T follicular helper cell (primary cell): Measurements from ENCODE around the gene NECTIN1.

Experiments used
- DNase-seq: peaks from one replicate; pipeline ENCODE4 v3.0.0-alpha.2; 2020; ENCODE audit warnings: low read depth

Gene NECTIN1

DNA sequence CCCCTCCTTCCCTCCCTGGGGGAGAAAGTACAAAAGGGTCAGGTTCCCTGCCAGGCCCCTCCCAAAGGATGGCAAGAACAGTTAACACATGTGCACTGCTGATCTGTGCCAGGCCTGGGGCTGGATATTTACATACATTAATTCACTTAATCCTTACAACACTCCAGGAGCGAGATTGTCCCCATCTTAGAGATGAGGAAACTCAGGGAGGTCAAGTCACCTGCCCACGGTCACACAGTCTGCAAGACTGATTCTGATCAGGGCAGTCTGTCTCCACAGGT is 36.5 kb downstream of the NECTIN1 start:
- no peak for DNase-seq

DNA sequence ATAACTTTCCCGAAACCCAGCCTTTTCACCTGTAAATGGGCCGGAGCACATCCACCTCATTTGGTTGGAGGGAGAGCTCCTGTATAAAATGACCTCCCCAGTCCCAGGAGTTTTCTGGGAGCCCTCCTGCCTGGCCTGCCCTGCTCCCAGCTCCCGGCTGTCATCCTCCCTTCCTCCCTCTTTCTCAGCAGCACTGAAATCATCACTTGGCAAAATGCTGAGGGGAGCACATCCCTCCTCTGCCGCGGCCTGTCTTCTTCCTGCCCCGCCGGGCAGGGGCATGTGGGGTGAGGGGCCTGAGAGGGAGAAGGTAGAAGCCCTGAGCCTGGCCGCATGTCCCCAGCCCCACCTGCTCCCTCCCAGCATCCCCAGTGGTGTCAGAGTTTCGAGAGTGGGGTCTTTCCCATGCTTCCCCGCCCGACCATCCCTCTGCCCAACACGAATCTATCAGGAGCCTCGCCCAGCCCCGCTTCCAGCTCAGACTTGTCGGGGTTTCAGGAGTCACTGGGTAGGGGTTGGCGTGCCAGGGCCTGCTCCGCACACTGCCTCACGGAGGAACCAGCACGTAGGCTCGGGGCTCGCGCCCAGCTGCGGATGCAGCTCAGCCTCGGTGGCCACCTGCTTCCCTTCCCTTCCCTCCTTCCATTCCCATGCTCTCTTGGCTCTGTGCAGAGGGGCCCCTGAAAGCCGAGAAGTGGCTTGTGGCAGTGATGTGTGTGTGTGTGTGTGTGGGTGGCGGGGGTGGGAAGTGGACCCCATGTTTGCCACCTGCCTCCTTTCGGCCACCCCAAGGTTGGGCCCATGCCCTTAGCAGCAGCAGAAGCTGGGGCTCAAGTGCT is 37.1 kb downstream of the NECTIN1 start:
- DNase-seq = no peak

DNA sequence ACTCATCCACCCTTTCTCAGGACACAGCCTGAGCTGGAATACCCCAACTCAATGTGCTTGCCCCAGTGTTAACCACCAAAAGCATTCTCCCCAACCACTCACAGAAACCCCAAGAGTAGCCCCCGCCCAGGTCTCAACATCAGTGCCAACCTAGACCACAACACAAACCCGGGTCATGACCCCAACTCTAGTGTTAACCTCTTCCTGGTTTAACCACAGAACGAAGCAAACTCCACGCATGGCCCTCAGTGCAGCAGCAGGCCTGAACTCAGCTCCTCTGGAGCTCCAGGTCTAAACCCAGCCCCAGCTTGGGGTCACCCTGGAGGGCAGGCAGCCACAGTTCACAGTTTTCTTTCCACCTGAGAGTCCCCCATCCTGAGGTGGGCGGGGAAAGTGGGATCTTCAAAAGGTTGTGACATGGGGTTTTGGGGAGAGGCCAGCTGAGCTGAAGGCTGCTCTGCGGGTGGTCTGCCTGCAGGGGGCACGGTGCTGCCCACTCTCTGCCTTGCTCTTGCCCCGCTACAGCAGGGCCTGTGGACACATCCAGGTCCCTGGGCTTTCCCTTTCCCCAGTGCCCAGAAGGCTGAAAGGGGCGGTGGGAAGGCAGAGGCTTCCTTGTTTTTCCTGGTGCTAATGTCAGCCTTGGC is 37.9 kb downstream of the NECTIN1 start:
- no peak for DNase-seq

DNA sequence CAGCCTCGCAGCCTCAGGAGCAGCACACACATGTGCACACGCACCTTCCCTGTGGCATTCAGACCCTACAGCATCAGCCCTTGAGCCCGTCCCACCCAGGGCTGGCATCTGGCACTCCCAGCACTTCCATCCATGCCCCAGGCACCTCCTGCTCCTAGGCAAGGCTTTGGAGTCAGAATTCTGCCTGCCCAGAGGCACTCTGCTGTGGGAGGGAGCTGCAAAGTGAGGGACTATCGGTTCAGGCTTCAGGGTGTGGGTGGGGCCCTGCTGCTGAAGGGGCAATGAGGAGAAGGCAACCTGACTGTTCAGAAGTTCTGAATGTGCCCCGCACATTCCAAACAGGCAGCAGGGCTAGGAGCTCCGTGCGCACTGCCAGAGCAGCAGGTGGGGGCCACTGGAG is 39.7 kb downstream of the NECTIN1 start:
- DNase-seq = no peak

DNA sequence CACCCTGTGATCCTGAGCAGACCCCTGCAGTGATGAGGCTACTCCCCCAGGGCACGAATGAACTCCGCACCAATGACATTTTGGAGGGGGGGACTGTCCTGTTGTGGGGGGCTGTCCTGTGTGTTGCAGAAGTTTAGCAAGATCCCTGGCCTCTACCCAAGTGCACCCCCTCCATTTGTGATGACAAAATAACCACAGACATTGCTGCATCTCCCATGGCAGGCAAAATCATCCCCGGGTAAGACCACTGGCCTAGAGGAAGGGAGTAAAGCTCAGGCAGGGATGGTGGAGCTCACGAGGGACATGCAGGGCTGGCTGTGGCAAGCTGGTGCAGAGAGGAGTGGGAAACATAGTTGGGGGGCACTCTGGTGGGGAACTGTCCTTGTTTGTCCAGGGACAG is 40.6 kb downstream of the NECTIN1 start:
- DNase-seq = no peak

DNA sequence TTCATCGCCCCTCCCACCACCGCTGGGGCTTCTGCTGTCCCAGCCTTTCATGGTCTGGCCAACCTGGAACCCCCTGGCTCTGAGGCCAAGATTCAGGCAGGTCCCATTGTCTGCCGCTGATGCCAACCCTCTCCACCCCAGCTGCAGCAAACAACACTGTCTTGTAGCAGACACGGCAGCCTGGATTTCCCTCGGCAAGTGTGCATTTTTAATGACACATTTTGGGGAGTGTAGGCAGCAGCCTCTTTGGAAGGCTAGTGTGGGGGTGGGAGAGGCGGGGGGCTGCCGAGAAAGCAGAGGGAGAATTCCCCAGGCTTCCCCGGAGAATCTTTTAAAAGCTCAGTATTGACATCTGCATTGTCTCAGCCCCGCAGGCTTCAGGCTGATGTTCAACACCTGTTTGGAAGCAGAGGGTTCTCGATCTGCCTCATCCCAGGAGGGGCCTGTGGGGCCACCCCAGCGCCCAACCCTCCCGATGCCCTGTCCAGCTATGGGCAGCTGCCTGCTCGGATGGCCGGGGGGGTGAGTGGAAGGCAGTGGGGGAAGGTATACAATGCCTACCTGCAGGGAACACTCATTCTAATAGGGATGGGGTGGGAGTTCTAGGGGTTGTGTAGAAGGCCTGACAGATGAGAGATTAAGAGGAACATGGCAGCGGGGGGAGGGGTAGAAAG is 41.5 kb downstream of the NECTIN1 start:
- DNase-seq = no peak

DNA sequence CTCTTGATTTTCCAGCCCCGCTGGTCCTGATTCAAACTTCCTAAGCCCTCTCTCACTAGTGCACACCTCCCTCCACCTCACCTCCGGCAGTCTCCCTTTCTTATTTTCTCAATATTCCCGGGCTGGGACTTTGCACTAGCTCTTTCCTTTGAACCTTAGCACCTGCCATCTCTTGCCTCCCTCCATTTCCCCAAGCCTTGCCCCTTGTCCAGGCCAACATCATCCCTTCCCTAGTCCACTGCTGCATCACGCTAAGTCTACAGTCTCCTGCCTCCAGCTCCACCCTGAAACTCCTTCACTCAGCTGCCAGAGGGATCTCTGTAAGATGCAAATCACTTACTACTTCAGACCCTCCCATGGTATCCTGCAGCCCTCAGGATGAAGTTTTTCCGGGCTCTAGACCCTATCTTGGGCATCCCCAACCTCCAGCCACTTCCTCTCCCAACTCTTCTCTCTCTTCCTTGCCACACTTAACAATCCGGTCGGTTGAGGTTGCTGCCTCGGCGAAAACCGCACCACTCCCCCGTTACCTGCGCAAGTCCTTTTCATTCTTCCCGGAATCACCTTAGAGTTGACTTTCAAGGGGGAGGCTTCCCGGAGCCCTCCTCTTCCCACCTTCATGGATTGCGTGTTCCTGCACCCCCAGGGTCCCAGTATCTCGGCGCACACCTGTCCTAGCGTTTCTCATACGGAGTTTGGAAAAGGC is 42.7 kb downstream of the NECTIN1 start:
- no peak for DNase-seq

DNA sequence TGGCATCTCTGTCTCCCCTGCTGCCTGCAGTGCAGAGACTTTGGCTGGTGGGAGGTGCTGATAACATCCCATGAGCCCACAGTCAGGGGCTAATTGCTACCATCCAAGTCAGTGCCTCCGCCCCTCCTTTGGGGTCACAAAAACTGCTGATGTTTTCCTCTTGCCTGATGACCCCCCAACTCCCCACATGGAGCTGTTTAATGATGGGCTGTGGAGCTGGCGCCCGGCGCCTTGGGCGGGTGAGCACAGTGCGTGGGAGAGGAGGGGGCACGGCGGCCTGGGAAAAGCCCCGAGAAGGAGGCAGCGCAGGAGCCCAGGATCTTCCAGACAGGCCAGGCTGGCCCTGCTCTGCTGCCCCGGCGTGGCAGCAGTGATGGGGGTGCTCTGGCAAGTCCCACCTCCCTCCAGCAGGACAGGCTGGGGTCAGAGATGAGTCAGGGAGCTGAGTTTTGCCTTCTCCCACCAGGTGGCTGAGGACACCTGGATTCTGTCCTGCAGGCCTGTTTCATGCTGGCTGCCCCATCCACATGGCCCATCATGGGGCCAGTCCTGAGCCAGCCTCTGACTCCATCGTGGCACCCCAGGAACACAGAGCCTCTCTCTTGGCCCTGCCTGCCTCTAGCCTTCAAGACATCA is 43.8 kb downstream of the NECTIN1 start:
- no peak for DNase-seq

DNA sequence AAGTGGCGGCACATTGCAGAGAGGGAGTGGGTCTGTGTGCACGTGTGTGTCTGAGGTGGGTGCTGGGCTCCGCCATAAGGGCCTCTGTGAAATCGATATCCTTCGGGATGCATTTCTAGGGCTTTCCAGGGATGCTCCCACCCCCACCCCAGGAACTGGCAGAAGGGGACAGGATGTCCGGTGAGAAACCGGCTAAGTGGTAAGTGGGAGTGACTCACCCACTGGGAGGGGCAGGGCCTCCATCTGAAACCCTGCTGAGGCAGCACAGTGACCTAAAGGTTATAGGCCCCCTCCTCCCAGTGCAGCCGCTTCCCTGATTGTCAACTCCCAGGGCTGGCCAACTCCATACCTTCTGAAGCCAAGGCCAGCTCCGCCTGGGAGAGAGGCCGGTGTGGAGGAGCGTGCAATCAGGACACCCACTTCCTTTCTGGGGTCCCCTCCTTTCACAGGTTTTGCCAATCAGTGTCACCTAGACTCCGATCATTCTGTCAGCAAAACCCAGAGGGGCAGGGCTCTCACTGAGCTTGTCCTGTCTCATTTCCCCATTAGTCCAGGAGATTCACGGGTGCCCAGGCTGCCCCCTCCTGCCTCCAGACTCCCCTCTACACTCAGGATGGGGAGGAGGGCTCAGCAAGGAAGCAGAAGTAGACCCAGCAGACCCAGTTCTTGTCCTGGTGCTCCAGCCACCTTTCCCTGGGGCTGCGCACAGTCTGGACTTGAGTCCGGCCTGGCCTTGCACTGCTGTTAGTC is 44.5 kb downstream of the NECTIN1 start:
- DNase-seq = no peak

DNA sequence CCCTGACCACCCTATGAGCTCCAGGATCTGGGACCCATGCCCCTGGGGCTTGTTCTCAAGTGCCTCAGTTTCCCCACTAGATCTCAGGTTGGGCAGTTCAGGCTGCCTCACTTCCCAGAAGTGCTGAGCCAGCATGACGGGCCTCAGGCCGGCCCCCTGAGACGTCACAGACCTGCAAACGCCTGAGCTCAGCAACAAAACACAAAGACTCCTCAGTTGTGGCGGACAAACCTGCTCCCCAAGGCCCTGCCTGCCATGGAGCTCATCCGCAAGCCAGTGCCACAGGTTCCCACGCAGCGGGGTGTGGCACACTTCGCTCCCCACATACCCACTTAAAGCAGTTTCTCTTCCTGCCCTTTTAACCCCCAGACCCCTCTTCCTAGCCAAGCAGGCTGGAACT is 45.2 kb downstream of the NECTIN1 start:
- no peak for DNase-seq

DNA sequence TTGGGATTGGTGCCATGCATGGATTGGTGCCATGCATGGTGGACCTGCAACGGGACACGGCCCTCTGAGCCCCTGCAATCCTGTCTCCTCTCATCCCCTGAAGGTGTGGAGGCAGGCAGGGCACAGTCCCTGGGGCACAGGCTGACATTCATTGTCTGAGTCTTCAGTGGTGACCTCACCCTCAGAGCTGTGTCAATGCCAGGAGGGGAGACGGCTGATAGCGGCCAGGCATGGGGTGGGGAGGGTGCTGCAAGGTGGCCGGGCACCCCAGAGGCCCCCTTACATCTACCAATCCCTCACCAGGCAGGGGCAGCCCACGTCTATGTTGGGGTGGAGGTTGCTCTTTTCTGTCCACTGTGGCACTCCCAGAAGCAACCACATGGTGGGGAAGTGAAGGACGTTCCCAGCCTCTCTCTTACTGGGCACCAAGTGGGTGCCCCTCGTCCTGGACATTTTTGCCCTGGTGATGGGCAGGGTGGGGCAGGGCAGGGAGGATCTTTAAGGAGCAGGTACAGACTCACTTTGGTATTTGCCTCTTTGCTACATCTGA is 47.6 kb downstream of the NECTIN1 start:
- no peak for DNase-seq

DNA sequence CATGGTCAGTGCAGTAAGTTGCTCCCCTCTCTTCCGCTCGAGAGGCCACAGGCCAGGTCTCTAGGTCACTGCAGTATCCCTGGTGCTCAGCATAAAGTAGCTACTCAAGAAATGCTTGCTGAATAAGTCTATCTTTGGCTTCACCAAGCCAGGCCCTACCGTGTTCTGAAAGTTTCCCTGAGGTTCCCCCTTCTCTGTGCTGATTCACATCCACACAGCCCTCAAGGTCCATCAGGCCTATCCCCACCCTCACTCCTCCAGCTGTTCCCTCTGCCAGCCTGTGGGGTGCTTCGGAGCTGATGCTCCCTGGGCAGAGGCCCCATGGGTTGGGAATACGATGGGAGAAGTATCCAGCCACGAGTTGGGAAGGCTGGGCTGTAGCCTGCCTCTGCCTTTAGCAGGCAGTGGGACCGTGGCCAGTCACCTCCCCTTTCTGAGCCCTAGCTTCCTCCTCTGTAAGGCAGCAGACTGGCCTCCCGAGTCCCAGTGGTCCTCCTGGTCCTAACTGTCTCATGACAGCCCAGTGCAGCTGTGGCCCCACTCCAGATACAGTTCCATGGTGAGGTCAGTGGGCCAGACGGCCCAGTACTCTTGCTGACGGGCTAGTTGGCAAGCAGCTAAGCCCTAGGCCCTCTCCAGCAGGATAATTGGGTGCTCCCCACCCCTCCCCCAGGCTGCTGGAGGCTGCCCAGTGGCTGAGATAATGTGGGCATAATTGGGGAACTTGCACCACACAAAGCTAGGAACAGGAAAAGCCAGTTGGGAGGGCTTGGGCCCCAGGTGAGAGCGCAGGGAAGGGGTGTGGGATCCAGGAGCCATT is 48.2 kb downstream of the NECTIN1 start:
- DNase-seq = no peak

DNA sequence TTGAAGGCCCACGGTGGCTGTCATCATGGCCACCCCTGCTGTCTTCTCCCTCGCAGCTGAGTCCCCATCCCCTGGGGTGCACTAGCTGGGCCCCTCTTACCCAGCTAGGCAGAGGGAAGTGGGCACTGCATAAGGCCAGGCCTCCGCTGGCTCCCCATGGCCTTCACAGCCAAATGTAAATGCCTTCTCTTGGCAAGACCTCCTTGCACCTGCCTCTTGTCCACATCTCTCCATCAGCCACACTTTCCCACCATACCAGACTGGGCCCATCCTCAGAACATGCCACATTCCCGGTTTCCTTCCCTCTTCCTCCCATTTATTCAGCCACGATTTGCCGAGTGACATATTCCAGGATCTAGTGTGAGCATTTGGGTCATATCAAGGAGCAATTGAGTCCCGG is 49.7 kb downstream of the NECTIN1 start:
- DNase-seq = no peak

DNA sequence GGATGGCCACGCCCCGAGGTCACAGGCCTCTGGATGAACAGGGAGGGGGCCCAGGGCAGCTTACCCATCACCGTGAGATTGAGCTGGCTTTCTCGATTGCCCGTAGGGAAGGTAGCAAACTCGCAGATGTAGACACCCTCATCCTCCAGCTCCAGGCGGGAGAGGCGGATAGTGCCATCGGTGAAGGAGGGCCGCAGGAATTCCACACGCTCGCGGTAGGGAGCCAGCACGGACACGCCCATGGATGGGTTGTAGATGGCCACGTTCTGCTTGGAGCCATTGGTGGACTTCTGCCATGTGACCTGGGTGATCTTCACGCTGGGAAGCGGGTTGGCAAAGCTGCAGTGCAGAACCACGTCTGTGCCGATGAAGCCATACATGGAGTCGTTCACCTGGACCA is 50.6 kb downstream of the NECTIN1 start:
- DNase-seq = no peak

DNA sequence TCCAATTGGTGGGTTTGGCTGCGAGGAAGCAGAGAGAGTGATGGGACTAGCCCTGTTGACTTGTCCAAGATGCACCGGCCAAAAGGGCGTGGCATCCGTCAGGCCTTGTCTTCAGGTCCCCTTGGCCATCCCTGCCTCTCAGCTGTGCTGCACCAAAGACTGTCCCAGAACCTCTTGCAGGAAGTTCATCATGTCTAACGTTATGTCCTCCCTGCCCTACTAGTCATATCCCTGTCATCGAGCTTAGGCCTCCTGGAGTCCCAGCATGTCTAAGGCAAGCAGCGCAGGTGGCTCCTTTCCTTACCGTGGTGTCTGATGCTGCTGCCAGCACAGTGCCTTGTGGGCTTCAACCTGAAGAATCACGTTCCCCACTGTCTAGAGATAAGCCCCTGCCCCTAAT is 51.2 kb downstream of the NECTIN1 start:
- DNase-seq = no peak

DNA sequence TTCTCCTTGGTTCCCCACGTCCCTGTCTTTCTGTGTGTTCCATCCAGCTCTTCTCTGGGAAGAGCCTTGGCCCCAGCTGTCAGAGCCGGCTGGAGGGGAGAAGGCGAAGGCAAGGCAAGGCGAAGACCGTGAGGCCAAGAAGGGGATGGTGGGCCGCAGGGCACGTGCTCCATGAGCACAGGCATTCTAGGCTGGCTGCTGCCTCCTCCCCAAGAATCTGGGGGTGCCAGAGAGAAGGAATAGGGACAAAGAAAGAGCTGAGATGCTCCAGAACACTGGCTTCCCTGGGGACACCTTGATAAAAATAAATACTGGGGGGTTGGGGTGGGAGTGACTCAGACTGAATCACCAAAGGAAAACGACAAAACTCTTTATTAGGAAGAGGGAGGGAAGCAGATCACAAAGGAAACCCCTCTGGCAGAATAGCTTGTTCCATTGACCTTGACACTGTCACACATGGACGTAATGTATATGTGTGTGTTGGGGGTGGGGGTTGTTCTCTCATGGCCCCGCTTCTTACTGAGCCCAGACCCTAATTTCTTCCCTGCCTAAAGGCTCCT is 52.5 kb downstream of the NECTIN1 start:
- DNase-seq = no peak

DNA sequence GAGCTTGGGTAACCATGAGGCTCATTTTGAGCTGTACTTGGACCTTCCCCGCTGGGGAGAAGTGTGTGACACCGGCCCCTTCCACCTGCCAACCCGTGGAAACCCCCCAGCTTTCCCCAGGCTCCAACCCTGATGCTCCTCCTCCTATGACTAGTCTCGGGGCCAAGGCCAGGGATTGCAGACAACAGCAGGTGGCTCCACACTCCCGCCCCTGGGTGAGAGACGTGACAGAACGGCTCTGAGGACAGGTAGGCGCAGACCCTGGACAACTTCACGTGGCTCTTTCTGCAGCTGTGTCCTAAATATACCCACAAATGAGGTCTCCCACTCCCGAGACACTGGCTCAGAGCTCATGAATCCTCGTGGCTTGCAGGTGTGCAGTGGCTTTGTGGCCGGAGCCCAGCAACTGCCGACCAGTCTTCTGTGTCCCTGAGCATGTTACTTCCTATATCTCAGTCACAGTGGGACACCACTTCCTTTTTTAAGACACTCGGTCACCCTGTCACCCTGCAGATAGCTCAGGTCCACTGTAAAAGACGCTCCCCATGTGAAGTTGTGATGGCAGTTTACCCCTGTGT is 55.2 kb downstream of the NECTIN1 start:
- DNase-seq = no peak

DNA sequence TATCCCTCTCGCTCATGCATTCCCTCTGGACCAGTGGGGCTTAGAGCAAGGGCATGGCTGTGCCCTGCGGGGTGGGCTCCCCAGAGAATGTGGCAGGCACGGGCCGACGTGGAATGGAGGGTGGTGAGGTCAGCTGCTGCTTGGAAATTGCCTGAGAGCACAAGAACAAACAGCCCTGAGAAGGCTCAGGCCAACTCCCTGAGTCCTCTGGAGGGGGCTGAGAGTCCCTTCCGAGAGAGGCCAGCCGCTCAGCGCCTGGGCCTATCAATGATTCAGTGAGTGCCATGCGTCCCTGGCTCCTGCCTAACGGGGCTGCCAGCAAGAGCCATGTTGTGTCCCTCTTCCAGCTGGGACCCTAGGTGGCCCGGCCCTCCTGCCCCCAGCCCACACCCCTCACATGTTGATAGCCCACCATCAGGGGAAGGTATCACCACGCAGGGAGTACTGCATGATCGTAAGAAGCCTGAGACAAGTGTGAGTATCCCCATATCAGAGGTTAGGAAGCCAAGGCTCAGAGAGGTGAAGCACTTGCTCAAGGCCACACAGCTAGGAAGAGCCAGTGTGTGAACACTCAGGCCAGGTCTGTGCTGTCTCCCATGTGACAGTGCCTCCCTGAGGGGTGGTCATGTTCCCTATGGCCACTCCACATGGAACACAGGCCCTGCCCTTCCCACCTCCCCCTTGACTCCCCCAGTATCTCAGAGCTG is 55.8 kb downstream of the NECTIN1 start:
- DNase-seq = no peak

DNA sequence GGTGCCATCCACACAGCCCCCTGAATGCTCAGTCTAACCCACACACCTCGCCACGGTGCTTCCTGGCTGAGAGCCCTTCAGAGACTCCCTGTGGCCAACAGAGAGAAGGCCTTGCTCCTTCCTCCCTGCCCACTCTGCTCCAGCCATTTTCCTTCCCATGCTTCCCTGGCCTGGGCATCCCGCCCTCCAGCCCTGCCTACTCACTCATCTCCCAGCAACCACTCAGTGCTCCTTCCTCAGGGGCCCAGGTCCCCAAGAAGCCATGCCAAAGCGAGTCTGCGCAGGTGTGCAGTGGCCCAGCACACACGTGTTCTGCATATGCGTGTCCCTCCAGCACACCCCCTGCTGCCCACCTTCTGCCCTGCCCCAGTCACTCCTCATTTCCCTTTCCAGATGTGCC is 56.4 kb downstream of the NECTIN1 start:
- no peak for DNase-seq
